ENCODE results near the gene SEMA4D.

Gene SEMA4D

GRCh38 chr9:89408628-89409101 lies 89.2 kb downstream of the SEMA4D start:
- H3K4me3 ChIP-seq (ENCODE audit: low read depth, low read length), result no peak overlapping the region
- in situ Hi-C loops (cut with HindIII; ENCODE audit: low sequenced_read_pairs), result no loop called here
- no peak for TF ChIP-seq CTCF (IDR thresholded peaks at IDR 0.05; ENCODE audit: low read depth, low read length)
- DNase-seq (ENCODE audit: low read depth, low spot score), result no peak

- in situ Hi-C loops (cut with HindIII; ENCODE audit: low sequenced_read_pairs), result no loop called here
- TF ChIP-seq CTCF (IDR thresholded peaks at IDR 0.05; ENCODE audit: low read depth, low read length), result no peak
- DNase-seq (ENCODE audit: low read depth, low spot score), result no peak
- no peak overlapping the region for H3K4me3 ChIP-seq (ENCODE audit: low read depth, low read length)
These were observed 90.8 kb downstream of the SEMA4D start for GRCh38 chr9:89407070-89407469.

- no peak overlapping the region for H3K4me3 ChIP-seq (ENCODE audit: low read depth, low read length)
- in situ Hi-C loops (cut with HindIII; ENCODE audit: low sequenced_read_pairs), result no loop called here
- no peak for DNase-seq (ENCODE audit: low read depth, low spot score)
These were observed 92.1 kb downstream of the SEMA4D start for GRCh38 chr9:89405826-89406225.

GRCh38 chr9:89404074-89404473 lies 93.8 kb downstream of the SEMA4D start:
- TF ChIP-seq CTCF (IDR thresholded peaks at IDR 0.05; ENCODE audit: low read depth, low read length), result no peak
- no peak for DNase-seq (ENCODE audit: low read depth, low spot score)
- H3K4me3 ChIP-seq (ENCODE audit: low read depth, low read length), result no peak overlapping the region
- in situ Hi-C loops (cut with HindIII; ENCODE audit: low sequenced_read_pairs), result no loop called here

More at GRCh38 chr9:89405826-89406225, 92.1 kb downstream of the SEMA4D start:
- no peak for TF ChIP-seq CTCF (IDR thresholded peaks at IDR 0.05; ENCODE audit: low read depth, low read length)

- no peak for TF ChIP-seq CTCF (IDR thresholded peaks at IDR 0.05; ENCODE audit: low read depth, low read length)
- DNase-seq (ENCODE audit: low read depth, low spot score), result no peak
- no peak overlapping the region for H3K4me3 ChIP-seq (ENCODE audit: low read depth, low read length)
- in situ Hi-C loops (cut with HindIII; ENCODE audit: low sequenced_read_pairs), result no loop called here
These were observed 95.1 kb downstream of the SEMA4D start for GRCh38 chr9:89402695-89403427.

- TF ChIP-seq CTCF (IDR thresholded peaks at IDR 0.05; ENCODE audit: low read depth, low read length), result no peak
- in situ Hi-C loops (cut with HindIII; ENCODE audit: low sequenced_read_pairs), result no loop called here
- DNase-seq (ENCODE audit: low read depth, low spot score), result no peak
- no peak overlapping the region for H3K4me3 ChIP-seq (ENCODE audit: low read depth, low read length)
These were observed 97.4 kb downstream of the SEMA4D start for GRCh38 chr9:89400403-89401116.

Data from astrocyte of the spinal cord (primary cell).